Stimulated activated naive CD8-positive, alpha-beta T cell treated with anti-CD3 and anti-CD28 coated beads, Interleukin-15, amount 100 ng/mL, for 72 hours (primary cell): ENCODE measurements around the gene GATB.

ENCODE experiments used
- ATAC-seq: fragments of 150-1000 bp; cut with Tn5 transposase; 2 replicates; pipeline ENCODE4 v1.10.0; 2021; ENCODE audit warnings: mild to moderate bottlenecking, moderate library complexity
- DNase-seq, 2 donors: peaks; one replicate each; pipeline ENCODE4 v3.0.0; 2021 to 2022
- H3K27ac Mint-ChIP-seq, 2 donors: one replicate each; pipeline ENCODE4 v1.8.0; 2022; ENCODE audit warnings: mild to moderate bottlenecking in 2 of 2, mixed read lengths in 2 of 2, moderate library complexity in 2 of 2
- H3K27me3 Mint-ChIP-seq: one replicate; pipeline ENCODE4 v1.8.0; 2022; ENCODE audit warnings: mixed read lengths
- H3K4me1 Mint-ChIP-seq: one replicate; pipeline ENCODE4 v1.8.0; 2022; ENCODE audit warnings: mild to moderate bottlenecking, mixed read lengths
- H3K4me3 Mint-ChIP-seq, 2 donors: one replicate each; pipeline ENCODE4 v1.8.0; 2022; ENCODE audit warnings: mild to moderate bottlenecking in 2 of 2, mixed read lengths in 2 of 2, moderate library complexity in 1 of 2
- H3K9me3 Mint-ChIP-seq, 2 donors: one replicate each; pipeline ENCODE4 v1.8.0; 2022; ENCODE audit warnings: mixed read lengths in 2 of 2

GATB gene

DNA sequence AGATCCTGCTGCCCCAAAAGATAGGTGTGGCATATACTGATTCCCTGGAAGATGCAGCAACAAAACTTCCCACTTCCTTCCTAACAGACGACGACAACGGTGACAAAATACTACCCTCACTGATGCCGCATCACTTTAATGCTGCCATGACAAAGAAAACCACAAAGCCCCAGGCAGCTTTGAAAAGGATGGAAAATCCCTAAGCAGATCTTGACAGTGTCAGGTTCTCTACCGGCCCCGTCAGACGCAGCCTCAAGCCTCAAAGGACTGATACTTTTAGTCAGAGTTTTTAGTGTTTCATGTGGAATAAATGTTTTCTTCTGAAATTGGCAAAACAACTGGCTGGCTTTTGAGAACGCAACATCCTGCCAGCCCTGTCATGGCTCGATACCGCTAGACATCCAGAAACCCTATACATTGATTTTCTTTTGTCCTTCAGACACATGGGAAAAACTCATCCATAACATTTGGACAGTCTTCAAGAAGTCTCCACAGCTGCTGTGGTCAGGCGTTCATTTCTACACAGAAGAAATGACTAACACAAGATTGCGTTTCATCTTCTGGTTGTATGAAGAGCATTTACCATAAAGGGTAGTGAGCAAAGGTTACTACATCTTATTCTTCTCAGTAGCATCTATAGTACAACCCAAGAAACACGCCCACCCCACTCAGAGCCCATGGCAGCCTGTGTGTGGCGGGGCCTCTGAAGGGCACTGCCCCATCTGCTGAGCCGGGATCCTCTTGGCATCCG lies 60.1 kb downstream of the GATB start:
- Mint-ChIP-seq H3K4me3 (no peak overlapping the region), H3K27me3 (no peaks in the 10 kb centered on the region), H3K4me1 (no peaks in the 10 kb centered on the region), H3K9me3 (no peaks in the 10 kb centered on the region), H3K27ac (peak overlapping the region in 1 of 2 donors; percentile 7)
- no peak for DNase-seq
- ATAC-seq, result no peak

DNA sequence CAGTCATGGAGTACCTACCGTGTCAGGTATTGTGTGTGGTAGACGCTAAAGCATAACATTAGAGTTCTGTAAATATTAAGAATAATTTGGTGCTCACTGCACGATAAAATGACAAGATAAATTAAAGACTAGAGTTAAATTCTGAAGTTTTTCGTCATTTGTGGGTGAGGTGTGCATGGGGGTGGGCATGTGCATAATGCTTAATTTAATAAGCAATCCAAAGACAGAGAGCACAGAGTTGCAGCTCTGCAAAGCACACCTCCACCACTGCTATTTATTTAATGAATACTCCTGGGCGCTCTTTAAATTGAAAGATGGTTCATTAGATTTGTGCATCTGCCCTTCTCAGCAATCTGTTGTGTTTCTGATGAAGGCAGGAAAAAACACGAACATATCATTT lies 62.6 kb downstream of the GATB start:
- Mint-ChIP-seq H3K4me3 (no peak overlapping the region), H3K27me3 (no peaks in the 10 kb centered on the region)
- DNase-seq, result no peak

DNA sequence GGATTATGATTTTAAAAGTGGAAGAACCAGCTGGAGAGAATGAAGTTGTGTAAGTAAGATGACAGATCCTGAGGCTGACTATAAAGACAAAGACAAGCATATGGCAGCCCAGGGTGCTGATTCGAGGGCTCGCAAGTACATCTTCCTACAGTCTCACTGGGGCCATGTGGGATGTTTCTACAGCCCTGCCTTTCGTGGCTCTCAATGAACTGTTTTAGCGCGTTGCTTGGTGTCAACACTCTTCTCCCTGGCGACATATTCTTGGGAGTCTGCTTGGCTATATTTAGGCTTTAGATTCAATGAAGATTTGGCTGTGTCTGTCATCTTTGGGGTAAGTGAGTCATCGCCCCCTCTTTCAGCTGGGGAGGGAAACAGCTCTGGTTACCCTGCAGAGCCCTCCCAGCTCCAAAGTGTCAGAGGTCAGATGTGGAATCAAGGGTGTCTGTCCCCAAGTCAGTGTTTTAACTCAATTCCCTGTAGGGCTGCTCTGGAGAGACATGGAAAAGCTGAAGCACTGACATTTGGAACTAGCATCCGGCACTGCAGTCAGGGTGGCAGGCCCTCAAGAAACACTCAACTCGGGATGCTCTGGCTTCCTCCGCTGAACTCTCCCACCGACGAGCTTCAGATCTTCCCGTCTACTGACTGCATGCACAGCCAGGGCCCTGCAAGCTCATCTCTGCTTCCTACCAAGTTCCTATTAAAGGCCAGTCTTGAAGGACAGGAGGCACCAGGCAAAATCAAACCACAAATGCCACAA lies 65.7 kb downstream of the GATB start:
- no peaks in the 10 kb centered on the region for H3K27me3 Mint-ChIP-seq
- H3K9me3 Mint-ChIP-seq, result no peaks in the 10 kb centered on the region
- H3K27ac Mint-ChIP-seq, result peak overlapping the region in 1 of 2 donors; percentile 56
- DNase-seq (no peak), ATAC-seq (no peak)
- no peak overlapping the region for H3K4me3 Mint-ChIP-seq
- H3K4me1 Mint-ChIP-seq, result no peaks in the 10 kb centered on the region

More for the DNA sequence above, 62.6 kb downstream of the GATB start:
- Mint-ChIP-seq H3K4me1 (no peaks in the 10 kb centered on the region), H3K9me3 (no peaks in the 10 kb centered on the region), H3K27ac (peak overlapping the region in 1 of 2 donors; percentile 52)
- no peak for ATAC-seq

DNA sequence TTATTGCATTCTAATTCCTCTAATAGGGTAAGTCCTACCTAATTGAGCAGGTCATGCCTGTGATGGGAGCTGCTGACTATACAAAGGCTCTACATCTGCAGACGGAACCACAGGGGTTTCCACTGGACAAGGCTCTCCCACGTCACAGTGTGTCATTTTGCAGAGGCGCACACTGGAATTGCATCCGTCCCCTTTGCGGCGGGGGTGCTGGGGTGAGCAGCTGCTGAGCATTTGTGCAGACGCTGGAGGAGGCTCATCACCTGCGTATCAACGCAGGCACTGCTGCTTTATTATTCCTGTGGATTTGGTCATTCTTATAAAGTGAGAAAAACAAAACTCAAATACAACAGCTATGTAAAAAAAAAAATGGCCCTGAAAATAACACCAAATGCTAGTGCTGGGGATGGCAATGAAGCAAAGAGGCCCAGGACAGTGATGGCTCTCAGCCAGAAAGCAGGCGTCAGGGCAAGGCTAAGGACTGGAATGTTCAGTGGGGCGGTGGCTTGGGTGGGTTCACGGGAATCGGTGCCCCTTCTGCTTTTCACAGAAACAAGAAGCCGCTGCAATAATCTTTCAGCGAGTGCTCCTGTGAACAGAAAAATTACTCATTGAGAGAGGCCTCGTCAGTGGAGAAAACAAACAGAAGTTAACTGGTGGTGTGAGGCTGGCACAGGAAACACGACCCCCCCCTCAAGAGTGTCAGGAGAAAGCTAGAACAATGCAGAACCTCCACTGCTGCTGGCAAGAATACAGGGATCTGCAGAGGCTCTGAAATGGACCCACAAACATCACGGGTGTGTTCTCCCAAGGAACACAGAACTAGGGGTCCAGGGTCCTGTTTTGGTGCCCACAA lies 67.8 kb downstream of the GATB start:
- DNase-seq (no peak), ATAC-seq (no peak)
- Mint-ChIP-seq H3K27me3 (no peaks in the 10 kb centered on the region), H3K9me3 (no peaks in the 10 kb centered on the region), H3K4me1 (no peaks in the 10 kb centered on the region), H3K4me3 (no peak overlapping the region), H3K27ac (peak overlapping the region in 1 of 2 donors; percentile 80)

DNA sequence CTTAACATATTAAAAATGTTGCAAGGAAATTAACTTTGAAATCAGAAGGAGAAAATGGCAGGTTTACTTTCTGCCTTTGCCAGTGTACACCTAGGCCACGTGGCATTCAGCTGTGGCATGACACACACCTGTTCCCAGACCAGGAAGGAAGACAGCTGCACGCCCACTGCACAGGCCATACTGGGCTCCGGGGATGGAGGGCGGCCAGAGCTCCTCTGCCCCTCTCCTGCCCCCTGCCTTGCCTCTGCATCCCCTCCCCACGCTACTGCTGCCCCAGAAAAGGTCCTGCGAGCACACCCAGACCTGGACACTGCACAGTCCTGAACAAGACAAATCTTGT lies 68.4 kb downstream of the GATB start:
- DNase-seq (no peak), ATAC-seq (no peak)
- H3K4me3 Mint-ChIP-seq, result no peak overlapping the region
- no peaks in the 10 kb centered on the region for H3K27me3 Mint-ChIP-seq
- H3K9me3 Mint-ChIP-seq, result no peaks in the 10 kb centered on the region
- H3K4me1 Mint-ChIP-seq, result no peaks in the 10 kb centered on the region
- no peak overlapping the region for H3K27ac Mint-ChIP-seq

DNA sequence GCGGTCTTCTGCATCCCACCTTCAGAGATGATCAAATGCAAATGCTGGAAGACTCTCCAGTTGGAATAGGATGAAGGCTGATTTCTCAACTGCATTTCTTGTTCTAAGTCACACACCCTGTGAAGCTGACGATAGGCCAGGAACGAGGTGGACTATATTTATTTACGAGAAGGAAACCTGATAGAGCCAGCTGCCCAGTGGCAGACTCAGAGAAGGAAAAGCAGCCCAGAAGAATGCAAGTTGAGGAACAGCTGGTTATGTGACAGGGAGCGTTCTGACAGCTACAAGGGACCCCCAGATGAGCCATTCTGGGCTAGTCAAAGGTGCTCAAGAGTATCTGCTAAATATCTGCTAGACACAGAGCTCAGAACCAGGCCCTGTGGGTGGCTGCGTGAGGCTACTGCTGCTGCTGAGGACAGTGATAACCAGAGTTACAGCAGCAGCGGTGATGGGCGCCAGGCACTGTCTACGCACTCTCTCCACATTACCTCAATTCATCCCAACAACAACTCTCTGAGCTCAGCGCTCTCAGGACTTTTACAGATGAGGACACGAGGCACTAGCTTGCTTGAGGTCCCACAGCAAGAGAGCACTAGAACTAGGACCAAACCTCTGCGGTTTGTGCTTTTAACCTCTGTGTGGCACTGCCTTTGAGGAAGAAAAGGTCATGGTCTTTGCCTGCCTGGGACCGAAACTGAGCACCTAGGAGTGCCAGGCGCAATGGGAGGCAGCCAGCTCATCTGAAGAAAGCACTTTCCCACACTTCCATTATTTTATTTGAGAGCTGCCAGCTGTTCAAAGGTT lies 69.0 kb downstream of the GATB start:
- no peak overlapping the region for H3K27ac Mint-ChIP-seq
- DNase-seq (no peak), ATAC-seq (no peak)
- H3K27me3 Mint-ChIP-seq, result no peaks in the 10 kb centered on the region
- H3K9me3 Mint-ChIP-seq, result no peaks in the 10 kb centered on the region
- no peaks in the 10 kb centered on the region for H3K4me1 Mint-ChIP-seq
- H3K4me3 Mint-ChIP-seq, result no peak overlapping the region

DNA sequence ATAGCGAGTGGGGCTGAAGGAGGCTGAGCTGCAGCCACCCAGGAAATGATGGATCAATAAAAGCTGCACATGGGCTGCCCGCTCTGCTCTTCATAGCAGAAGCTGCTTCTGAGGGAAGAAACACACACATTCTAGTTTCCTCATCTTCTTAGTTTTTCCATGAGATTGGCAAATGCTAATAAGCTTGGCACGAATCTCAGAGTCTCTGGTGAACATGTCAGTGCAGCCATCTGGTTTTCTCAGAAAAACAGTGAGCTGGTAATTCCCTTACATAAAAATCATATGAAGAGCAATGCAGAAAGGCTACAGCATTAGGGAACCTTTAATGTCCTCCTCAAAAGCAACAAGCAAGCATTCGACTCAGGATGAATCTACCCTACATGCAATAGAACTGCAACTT lies 69.9 kb downstream of the GATB start:
- Mint-ChIP-seq H3K4me1 (no peaks in the 10 kb centered on the region), H3K4me3 (no peak overlapping the region), H3K9me3 (no peaks in the 10 kb centered on the region), H3K27me3 (no peaks in the 10 kb centered on the region), H3K27ac (peak overlapping the region in 1 of 2 donors; percentile 72)
- DNase-seq (no peak), ATAC-seq (no peak)

DNA sequence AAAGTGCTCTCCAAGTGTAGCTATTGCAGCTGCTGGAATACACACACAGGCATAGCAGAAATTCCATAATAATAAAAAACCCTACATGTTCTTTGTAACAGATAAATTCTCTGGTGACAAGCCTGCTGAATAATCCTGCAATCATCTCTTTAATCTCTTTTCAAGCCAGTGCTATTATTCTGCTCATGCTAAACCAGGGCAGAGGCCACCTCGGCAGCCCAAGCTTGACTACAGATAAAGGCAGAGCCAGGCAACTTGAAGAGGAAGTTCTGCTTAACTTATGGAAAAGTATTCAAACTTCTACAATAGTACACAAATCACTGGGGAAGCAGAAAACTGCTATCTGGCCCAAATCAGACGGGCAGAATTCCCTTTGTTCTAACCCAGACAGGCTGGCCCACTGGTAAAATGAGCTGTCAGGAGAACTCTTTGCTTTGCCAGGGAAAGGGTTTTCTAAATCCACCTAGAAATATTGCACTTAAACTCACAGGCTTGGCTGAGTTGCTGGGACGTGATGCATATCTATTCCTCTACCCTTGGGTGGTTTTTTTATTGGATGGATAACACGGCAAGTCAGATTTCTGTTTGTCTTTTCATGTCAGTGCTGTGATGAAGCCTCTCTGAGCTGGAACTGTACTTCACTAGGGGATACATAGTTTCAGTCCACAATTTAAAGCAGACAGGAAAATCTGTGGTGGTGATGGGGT lies 70.5 kb downstream of the GATB start:
- no peaks in the 10 kb centered on the region for H3K4me1 Mint-ChIP-seq
- H3K27ac Mint-ChIP-seq, result peak overlapping the region in 1 of 2 donors; percentile 72
- H3K9me3 Mint-ChIP-seq, result no peaks in the 10 kb centered on the region
- H3K27me3 Mint-ChIP-seq, result no peaks in the 10 kb centered on the region
- H3K4me3 Mint-ChIP-seq, result no peak overlapping the region
- DNase-seq (no peak), ATAC-seq (no peak)

DNA sequence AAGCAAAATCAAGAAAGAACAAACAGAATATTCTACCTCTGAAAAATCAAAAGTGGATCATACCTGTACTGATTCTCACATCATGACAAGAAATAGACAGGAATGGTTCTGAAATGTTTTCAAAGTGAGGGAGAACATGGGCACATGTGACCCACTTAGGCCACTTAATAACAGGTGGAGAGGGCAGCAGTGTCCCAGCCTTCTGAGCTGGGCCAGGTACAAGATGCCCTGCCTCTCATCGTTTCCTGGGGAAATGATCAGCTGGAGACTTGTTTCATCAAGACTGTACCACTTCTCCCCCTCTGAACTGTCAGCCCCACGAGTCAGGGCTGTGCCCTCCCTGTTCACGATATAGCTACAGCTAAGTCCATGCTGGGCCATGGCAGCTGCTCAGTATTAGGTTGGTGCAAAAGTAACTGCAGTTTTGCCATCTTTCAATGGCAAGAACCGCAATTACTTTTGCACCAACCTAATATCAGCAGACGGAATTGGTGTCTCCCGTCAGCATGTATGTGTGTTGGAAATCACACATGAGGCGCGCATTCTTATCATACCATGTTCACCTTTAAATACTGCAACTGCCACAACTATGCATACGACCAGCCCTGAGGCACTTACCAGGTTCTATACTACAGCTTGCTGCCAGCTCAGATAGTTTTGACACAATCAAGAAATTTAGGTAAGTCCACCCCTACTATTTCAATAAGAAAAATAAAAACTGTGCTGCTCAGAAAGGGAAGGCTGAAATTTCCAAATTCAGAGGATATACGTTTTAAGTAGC lies 71.4 kb downstream of the GATB start:
- no peak for ATAC-seq
- DNase-seq, result no peak
- no peak overlapping the region for H3K4me3 Mint-ChIP-seq
- H3K27ac Mint-ChIP-seq, result peak overlapping the region in 1 of 2 donors; percentile 92
- no peaks in the 10 kb centered on the region for H3K4me1 Mint-ChIP-seq
- no peaks in the 10 kb centered on the region for H3K27me3 Mint-ChIP-seq
- no peaks in the 10 kb centered on the region for H3K9me3 Mint-ChIP-seq

DNA sequence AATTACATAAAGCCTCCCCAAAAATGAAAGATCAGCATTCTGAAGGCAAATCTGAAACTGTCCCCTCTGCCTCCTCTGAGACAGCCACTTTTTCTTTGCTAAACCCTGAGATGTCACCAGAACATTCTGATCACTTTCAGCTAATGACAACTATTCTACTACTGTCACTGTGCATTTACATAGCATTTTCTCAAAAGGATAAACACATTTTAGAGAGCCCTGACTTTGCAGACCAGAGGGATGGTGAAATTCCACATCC lies 72.1 kb downstream of the GATB start:
- DNase-seq (no peak), ATAC-seq (no peak)
- Mint-ChIP-seq H3K4me3 (no peak overlapping the region), H3K9me3 (no peaks in the 10 kb centered on the region), H3K27me3 (no peaks in the 10 kb centered on the region), H3K4me1 (no peaks in the 10 kb centered on the region), H3K27ac (peak overlapping the region in 1 of 2 donors; percentile 92)

DNA sequence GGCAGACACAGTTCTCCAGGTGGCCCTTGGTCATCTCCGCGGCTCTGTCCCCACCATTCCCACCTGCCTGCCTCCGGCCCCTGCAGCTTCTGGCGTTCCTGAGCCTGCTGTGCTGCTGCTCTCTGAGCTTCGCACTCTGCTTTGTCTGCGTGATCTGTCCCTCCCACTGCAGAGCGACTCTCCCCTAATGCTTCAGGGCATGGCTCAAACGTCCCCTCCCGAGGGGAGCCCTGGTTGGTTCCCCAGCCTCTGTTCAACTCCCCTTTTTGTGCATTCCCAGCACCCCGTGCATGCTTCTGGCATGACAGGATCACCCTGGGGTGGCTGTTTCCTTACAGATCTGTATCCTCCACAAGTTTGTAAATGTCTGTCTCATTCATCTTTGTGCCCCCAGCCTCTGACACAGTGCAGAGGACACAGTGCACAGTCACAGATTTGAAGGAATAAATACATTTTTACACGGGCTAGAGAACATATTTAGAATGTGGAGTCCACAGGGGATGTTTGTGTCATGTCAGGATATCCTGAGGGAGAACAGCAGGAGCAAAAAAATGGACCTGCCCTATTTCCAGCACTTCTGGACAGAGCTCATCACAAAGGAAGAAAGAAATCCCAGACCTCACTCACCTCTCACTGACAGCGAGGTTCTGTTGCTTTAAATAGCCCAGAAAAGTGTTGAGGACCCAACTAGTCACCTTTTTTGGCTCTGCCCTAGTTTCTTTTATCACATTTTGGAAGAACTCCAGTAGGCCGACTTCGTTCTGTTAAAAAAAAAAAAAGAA lies 72.6 kb downstream of the GATB start:
- DNase-seq, result no peak
- peak overlapping the region in 1 of 2 donors; percentile 49 for H3K27ac Mint-ChIP-seq
- H3K4me3 Mint-ChIP-seq, result no peak overlapping the region
- no peaks in the 10 kb centered on the region for H3K27me3 Mint-ChIP-seq
- H3K4me1 Mint-ChIP-seq, result no peaks in the 10 kb centered on the region
- ATAC-seq, result no peak
- no peaks in the 10 kb centered on the region for H3K9me3 Mint-ChIP-seq

DNA sequence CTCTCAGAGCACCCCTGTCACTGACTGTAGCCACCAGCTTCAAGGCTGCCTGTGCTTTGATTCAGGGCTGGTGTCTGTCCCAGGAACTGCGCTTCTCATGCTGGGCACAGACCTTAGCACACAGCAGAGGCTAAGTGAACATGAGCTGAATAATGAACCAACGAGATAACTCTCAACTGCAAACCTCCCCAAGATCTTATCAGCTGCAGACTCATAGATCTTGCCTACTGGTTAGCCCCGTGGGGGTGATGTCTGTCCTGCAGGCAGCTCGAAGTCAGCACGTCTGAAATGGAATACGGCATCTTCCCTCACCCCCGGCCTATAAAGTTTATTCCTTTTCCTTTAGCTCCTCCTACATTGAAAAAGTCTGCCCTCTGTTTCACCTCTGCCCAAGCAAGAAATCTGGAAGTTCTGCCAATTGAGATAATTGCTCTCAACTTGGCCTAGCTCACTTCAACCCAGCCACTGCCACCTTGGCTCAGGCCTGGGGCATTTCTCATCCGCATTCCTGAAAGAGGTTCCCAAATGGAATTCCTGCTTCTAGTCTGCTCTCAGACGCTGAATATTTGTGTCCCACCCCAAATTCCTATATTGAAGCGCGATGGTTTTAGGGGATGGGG lies 73.7 kb downstream of the GATB start:
- H3K9me3 Mint-ChIP-seq, result no peaks in the 10 kb centered on the region
- no peak overlapping the region for H3K4me3 Mint-ChIP-seq
- H3K4me1 Mint-ChIP-seq, result no peaks in the 10 kb centered on the region
- H3K27ac Mint-ChIP-seq, result no peak overlapping the region
- DNase-seq (no peak), ATAC-seq (no peak)
- no peaks in the 10 kb centered on the region for H3K27me3 Mint-ChIP-seq

DNA sequence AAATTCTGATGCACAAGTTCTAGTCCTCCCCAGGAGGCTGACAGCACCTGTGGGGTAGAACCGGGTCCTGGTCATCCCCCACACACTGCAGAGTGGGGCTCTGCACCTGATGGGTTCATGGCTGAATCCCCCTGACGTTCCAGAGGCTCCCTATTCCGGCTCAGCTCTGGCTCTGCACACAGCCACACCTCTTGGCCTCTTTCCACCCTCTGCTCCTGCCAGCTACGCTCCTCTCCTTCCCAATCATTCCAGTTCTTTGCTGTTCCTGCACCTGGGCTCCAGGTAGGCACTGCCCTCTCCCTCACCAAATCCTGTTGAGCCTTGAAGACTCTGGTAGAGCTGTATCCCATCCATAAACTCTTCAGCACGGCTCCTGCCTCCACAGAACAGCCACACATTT lies 75.5 kb downstream of the GATB start:
- no peak overlapping the region for H3K27ac Mint-ChIP-seq
- H3K9me3 Mint-ChIP-seq, result no peaks in the 10 kb centered on the region
- H3K27me3 Mint-ChIP-seq, result no peaks in the 10 kb centered on the region
- DNase-seq, result no peak
- no peak overlapping the region for H3K4me3 Mint-ChIP-seq
- no peaks in the 10 kb centered on the region for H3K4me1 Mint-ChIP-seq
- no peak for ATAC-seq
